HTR-8/SVneo (cell line): ENCODE measurements around the gene SLFN11.
"Not testable (repeated sequence)": the region's sequence is repeated elsewhere in the genome, so short reads cannot be mapped to it uniquely, and the experiment has no call there.

ENCODE experiments used
- DNase-seq: peaks from one replicate; pipeline ENCODE4 v3.0.0; 2011; ENCODE audit warnings: low spot score, mixed read lengths; ENCODE audit not compliant: insufficient read length
- FAIRE-seq: peaks from 2 replicates; lab custom pipeline; 2011; peaks lifted over from hg19 to GRCh38; lab: Jason Lieb, UNC

SLFN11 gene

GRCh38 chr17:35309345-35309744, 64.1 kb downstream of the SLFN11 start:
- DNase-seq, FAIRE-seq: not testable (repeated sequence)
